Suprapubic skin (tissue), 4 donors: ENCODE data around the gene SLC30A1. TPM values are rescaled to one million over a fixed set of nuclear protein-coding genes. Genes with fewer than 3 reads are reported as not detected.

Source experiments
- DNase-seq, 2 donors: peaks; one replicate each; pipeline ENCODE4 v3.0.0-alpha.2; 2019; ENCODE audit warnings: low spot score in 2 of 2
- H3K27ac ChIP-seq: fragments of 200-600 bp; sonication (generic); one replicate; pipeline ENCODE4 v1.5.1; 2019
- H3K27me3 ChIP-seq: fragments of 200-600 bp; sonication (generic); one replicate; pipeline ENCODE4 v1.5.1; 2019
- H3K36me3 ChIP-seq: fragments of 200-600 bp; sonication (generic); one replicate; pipeline ENCODE4 v1.5.1; 2019
- H3K4me1 ChIP-seq: fragments of 200-600 bp; sonication (generic); one replicate; pipeline ENCODE4 v1.5.1; 2019
- H3K4me3 ChIP-seq: fragments of 200-600 bp; sonication (generic); one replicate; pipeline ENCODE4 v1.5.1; 2019; ENCODE audit warnings: mild to moderate bottlenecking
- H3K9me3 ChIP-seq: fragments of 200-600 bp; sonication (generic); one replicate; pipeline ENCODE4 v1.5.1; 2019
- EP300 ChIP-seq: sonication (generic); formaldehyde crosslinking; IDR thresholded peaks from one replicate; pipeline ENCODE4 v1.6.1; 2017; ENCODE audit warnings: antibody characterized with exemption
- POLR2A ChIP-seq, 2 donors: fragments of 450-650 bp; IDR thresholded peaks; one replicate each; pipeline ENCODE4 v1.6.1; 2017; ENCODE audit warnings: antibody characterized with exemption in 2 of 2, mild to moderate bottlenecking in 2 of 2, moderate library complexity in 2 of 2
- POLR2AphosphoS5 ChIP-seq, 3 donors: sonication (generic); formaldehyde crosslinking; IDR thresholded peaks; one replicate each; pipeline ENCODE4 v1.6.1; 2017; ENCODE audit warnings: antibody characterized with exemption in 3 of 3
- WGBS: methylation state at CpG from one replicate; pipeline ENCODE4 v1.1.5; 2018; 5-methylcytosine and 5-hydroxymethylcytosine counted together
- total RNA-seq, 4 donors: library from RNA; depleted of rRNA; stranded (reverse); fragments of >200 nt; gene quantifications; one replicate each; pipeline ENCODE4 v1.1.0, GENCODE V29; 2016
- TF ChIP-seq, protein P1 (sequence below), 2 donors: fragments of 200-600 bp in 1 of 2; fragments of 450-650 bp in 1 of 2; sonication (generic) in 1 of 2; IDR thresholded peaks; one replicate each; pipeline ENCODE4 v1.5.1; 2016 to 2019; ENCODE audit warnings: antibody characterized with exemption in 2 of 2, mild to moderate bottlenecking in 1 of 2, moderate library complexity in 1 of 2

Gene SLC30A1
- total RNA-seq, 4 donors from 2014 or later = 8.9 to 42.5 (median 29.8) TPM

- Histone ChIP-seq H3K36me3 (no peaks in the 10 kb centered on the region), H3K4me3 (no peak overlapping the region), H3K9me3 (no peaks in the 10 kb centered on the region), H3K4me1 (peaks cover 5% of the 10 kb centered on the region), H3K27ac (no peak overlapping the region), H3K27me3 (no peaks in the 10 kb centered on the region)
- DNase-seq = no peak
- 95% methylated on average over 6 of the region's 6 CpGs for WGBS
- TF ChIP-seq, protein P1, sequence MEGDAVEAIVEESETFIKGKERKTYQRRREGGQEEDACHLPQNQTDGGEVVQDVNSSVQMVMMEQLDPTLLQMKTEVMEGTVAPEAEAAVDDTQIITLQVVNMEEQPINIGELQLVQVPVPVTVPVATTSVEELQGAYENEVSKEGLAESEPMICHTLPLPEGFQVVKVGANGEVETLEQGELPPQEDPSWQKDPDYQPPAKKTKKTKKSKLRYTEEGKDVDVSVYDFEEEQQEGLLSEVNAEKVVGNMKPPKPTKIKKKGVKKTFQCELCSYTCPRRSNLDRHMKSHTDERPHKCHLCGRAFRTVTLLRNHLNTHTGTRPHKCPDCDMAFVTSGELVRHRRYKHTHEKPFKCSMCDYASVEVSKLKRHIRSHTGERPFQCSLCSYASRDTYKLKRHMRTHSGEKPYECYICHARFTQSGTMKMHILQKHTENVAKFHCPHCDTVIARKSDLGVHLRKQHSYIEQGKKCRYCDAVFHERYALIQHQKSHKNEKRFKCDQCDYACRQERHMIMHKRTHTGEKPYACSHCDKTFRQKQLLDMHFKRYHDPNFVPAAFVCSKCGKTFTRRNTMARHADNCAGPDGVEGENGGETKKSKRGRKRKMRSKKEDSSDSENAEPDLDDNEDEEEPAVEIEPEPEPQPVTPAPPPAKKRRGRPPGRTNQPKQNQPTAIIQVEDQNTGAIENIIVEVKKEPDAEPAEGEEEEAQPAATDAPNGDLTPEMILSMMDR (IDR thresholded peaks at IDR 0.05) = no peak
- no peak for TF ChIP-seq EP300
- no peak for TF ChIP-seq POLR2AphosphoS5 (IDR thresholded peaks at IDR 0.05)
- no peak for TF ChIP-seq POLR2A (IDR thresholded peaks at IDR 0.05)
Measured at GRCh38 chr1:211522804-211523203, 56.2 kb downstream of the SLC30A1 start.

Other genes starting within 250 kb of the SLC30A1 start
- not detected for gene RD3, start 87.0 kb downstream of the SLC30A1 start, total RNA-seq
- 10 to 100 TPM in 1 of 4 donors, 1 to 10 TPM in 2, not detected in 1; 3.2 to 11.8 (median 3.6) TPM for gene NEK2, start 96.5 kb upstream of the SLC30A1 start, total RNA-seq